Measurements from ENCODE around the gene ZMYND19.

The ZMYND19 gene

DNA sequence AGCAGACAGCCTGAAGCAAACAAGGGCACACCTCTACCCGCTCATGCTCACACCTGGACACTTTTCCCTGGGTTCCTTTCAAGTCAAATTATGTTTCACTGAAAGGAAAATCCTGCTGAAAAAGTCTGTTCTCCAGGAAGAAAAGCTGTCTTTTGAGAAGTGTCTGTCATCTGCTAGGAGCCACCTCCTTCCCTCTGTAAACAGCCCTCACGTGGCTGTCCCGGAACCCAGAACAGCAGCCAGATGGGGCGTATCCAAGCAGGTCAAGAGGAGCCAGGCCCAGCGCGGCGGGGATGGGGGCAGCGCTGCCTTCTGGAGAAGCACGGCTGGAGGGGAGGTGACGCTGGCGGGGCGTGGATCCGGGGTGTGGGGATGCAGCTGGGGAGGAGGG lies 40.1 kb downstream of the ZMYND19 start, which contains the start of gene PNPLA7:
Gene PNPLA7, minus strand, starts transcription at position 172 of the 391 bp plus-strand sequence. CDS start 205 bp downstream, outside the sequence.
- DNase-seq (ENCODE audit: low read depth): peak; percentile 61
- peak within 1 kb of the TSS; percentile 51 for H3K4me3 ChIP-seq (ENCODE audit: control insufficient read depth, low read depth, low read length)
- TF ChIP-seq, protein P1, sequence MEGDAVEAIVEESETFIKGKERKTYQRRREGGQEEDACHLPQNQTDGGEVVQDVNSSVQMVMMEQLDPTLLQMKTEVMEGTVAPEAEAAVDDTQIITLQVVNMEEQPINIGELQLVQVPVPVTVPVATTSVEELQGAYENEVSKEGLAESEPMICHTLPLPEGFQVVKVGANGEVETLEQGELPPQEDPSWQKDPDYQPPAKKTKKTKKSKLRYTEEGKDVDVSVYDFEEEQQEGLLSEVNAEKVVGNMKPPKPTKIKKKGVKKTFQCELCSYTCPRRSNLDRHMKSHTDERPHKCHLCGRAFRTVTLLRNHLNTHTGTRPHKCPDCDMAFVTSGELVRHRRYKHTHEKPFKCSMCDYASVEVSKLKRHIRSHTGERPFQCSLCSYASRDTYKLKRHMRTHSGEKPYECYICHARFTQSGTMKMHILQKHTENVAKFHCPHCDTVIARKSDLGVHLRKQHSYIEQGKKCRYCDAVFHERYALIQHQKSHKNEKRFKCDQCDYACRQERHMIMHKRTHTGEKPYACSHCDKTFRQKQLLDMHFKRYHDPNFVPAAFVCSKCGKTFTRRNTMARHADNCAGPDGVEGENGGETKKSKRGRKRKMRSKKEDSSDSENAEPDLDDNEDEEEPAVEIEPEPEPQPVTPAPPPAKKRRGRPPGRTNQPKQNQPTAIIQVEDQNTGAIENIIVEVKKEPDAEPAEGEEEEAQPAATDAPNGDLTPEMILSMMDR (conservative IDR thresholded peaks at IDR 0.05; ENCODE audit: control insufficient read depth, insufficient read depth, low read depth, low read length): no peak

- TF ChIP-seq, protein P1 (conservative IDR thresholded peaks at IDR 0.05; ENCODE audit: control insufficient read depth, insufficient read depth, low read depth, low read length): no peak
- no peak overlapping the region for H3K4me3 ChIP-seq (ENCODE audit: control insufficient read depth, low read depth, low read length)
- DNase-seq (ENCODE audit: low read depth): peak; percentile 34
These were observed 42.4 kb downstream of the ZMYND19 start for GRCh38 chr9:137547687-137548543.

DNA sequence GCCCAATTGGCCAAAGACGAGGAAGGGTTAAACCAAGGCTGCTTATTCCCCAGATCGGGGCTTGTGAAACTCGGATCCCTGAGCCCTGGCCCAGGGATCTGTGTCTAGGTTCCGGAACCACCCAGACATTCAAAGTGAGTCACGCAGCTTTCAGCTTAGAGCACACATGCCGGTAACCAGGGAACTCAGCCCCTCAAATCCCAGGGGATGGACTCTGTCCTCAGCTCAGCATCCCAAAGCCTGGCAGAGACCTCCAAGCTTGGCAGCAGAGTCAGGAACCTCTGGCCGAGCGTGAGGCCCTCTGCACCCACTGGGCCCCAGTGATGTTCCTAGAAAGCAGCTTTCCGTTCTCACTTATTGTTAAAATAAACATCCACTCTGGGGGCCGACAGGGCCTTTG lies 45.2 kb downstream of the ZMYND19 start:
- H3K4me3 ChIP-seq (ENCODE audit: control insufficient read depth, low read depth, low read length): no peak overlapping the region
- peak; percentile 91 for DNase-seq (ENCODE audit: low read depth)
- TF ChIP-seq, protein P1 (conservative IDR thresholded peaks at IDR 0.05; ENCODE audit: control insufficient read depth, insufficient read depth, low read depth, low read length): no peak

GRCh38 chr9:137544176-137544760 lies 46.0 kb downstream of the ZMYND19 start:
- H3K4me3 ChIP-seq (ENCODE audit: control insufficient read depth, low read depth, low read length): no peak overlapping the region

DNA sequence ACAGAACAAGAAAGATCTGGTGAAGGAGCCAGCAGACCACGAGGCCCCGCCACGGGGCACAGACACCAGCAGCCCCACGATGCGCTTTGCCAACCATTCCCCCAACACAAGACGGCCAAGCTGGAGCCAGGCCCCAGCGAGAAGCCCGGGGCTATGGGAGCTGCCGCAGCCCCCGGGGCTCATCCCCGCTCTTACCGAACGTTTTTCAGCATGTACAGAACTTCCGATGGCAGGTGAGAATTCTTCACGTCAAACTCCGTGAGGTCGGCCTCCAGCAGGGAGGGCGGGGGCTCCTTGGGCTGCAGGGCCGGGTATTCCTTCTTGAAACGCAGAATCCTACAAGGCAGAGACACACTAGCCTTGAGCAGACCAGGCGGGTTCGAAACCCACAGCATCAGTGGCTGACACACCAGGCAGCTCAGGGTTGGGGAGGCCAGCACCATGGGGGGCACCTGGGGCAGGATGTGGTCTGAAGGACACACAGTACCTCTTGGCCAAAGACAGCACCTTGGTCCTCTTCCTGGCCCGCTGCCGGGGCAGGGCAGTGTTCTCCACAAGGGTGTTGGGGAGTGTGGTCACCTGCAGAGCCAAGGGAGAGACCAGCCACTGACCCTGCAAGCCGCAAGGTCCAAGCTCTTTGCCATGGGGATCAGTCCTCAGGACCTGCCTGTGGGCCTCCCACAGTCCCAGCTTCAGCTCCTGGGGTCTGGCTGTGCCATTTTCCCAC lies 46.9 kb downstream of the ZMYND19 start:
- TF ChIP-seq, protein P1 (conservative IDR thresholded peaks at IDR 0.05; ENCODE audit: control insufficient read depth, insufficient read depth, low read depth, low read length): no peak
- no peak overlapping the region for H3K4me3 ChIP-seq (ENCODE audit: control insufficient read depth, low read depth, low read length)
- no peak for DNase-seq (ENCODE audit: low read depth)

More at GRCh38 chr9:137544176-137544760, 46.0 kb downstream of the ZMYND19 start:
- TF ChIP-seq, protein P1 (conservative IDR thresholded peaks at IDR 0.05; ENCODE audit: control insufficient read depth, insufficient read depth, low read depth, low read length): no peak
- peak; percentile 85 for DNase-seq (ENCODE audit: low read depth)

- TF ChIP-seq, protein P1 (conservative IDR thresholded peaks at IDR 0.05; ENCODE audit: control insufficient read depth, insufficient read depth, low read depth, low read length): no peak
- DNase-seq (ENCODE audit: low read depth): no peak
- no peak overlapping the region for H3K4me3 ChIP-seq (ENCODE audit: control insufficient read depth, low read depth, low read length)
These were observed 47.8 kb downstream of the ZMYND19 start for GRCh38 chr9:137542486-137542885.
